C4-2B (cell line): ENCODE measurements around the gene CDK5RAP1.

Experiments used
- H3K27ac ChIP-seq: fragments of 450-650 bp; 2 replicates; pipeline ENCODE4 v1.5.1; 2017
- ZFX ChIP-seq: fragments of 450-650 bp; IDR thresholded peaks from 2 replicates; pipeline ENCODE4 v1.6.1; 2017
- TF ChIP-seq, protein P1 (sequence below): fragments of 450-650 bp; conservative IDR thresholded peaks from 2 replicates; pipeline ENCODE4 v1.5.1; 2017; ENCODE audit warnings: mild to moderate bottlenecking

CDK5RAP1 gene

DNA sequence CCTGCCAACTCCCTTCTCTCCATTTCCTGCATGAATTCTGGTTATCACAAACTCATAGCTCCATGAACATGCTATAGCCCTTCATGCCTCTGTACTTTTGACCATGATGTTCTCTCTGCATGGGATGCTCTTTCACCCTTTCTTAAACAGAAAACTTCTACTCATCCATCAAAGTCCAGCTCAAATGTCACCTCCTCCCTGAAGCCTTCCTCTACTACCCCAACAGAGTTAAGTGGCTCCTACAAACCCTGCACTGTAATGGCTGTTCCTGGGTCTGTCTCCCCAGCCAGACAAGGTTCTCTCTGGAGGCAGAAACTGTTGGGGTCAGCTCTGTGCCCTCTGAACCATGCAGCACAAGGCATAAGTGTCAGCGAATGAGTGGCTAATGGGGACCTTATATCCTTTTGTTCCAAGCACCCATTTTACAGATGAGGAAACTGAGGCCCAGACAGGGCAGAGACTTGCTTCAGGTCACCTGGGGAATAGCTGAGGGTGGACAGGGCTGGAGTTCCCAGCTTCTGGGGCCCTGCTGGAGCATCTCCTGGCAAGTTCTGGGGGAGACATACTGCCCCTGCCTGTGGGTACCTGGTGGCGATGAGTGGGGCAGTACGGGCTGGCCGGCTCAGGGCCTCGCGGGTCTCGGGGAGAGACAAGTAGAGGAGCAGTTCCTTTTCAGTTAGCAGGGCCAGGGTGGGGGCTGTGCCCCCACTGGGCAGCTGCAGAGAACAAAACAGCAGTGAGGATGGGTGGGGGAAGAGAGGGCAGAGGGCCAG, 10.6 kb upstream of the CDK5RAP1 start:
- no peak overlapping the region for H3K27ac ChIP-seq
- TF ChIP-seq, protein P1, sequence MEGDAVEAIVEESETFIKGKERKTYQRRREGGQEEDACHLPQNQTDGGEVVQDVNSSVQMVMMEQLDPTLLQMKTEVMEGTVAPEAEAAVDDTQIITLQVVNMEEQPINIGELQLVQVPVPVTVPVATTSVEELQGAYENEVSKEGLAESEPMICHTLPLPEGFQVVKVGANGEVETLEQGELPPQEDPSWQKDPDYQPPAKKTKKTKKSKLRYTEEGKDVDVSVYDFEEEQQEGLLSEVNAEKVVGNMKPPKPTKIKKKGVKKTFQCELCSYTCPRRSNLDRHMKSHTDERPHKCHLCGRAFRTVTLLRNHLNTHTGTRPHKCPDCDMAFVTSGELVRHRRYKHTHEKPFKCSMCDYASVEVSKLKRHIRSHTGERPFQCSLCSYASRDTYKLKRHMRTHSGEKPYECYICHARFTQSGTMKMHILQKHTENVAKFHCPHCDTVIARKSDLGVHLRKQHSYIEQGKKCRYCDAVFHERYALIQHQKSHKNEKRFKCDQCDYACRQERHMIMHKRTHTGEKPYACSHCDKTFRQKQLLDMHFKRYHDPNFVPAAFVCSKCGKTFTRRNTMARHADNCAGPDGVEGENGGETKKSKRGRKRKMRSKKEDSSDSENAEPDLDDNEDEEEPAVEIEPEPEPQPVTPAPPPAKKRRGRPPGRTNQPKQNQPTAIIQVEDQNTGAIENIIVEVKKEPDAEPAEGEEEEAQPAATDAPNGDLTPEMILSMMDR = no peak
- no peak for TF ChIP-seq ZFX

DNA sequence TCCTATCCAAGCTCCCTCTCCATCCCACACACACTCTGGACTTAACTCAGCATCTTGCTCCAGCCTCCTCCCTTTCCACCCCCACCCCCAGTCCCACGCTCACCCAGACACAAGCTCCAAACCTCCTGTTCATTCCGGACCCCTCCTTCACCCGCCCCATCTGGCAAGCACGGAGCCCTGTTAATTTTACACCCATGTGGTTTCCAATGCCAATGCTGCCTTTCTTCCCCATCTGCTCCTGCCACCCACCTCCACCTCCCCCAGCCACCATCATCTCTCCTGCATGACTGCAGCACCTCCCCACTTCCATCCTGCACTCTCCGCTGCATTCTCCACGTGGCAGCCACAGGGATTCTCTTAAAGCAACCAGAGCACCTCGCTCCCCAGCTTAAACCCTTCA, 9.9 kb upstream of the CDK5RAP1 start:
- H3K27ac ChIP-seq = no peak overlapping the region
- TF ChIP-seq, protein P1 = no peak
- no peak for TF ChIP-seq ZFX

DNA sequence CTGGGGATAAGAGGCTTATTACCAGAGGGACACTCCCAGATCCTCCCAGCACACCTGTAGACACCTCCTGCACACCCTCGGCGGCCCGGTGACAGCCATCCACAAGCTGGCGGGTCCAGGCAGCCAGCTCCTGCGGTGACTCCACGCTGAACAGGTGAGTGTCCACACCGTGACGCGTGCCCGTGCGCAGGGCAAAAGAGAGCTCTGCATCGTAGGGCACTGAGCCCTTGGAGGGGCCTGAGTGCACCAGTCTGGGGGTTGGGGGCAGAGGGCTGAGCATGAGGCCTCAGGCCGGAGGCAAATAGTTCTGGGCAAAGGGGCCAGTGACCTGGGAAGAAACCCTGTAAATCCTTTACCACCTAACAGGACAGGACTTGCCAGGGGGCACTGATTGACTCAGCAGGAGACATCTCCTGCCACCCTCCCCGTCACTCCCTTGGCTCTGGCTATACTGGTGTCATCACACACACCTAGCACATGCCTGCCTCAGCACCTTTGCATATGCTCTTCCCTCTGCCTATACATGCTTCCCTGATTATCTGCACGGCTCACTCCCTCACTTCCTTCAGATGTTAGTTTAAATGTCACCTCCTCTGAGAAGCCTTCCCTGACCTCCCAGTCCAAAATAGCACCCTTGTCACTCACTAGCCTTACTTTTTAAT, 8.9 kb upstream of the CDK5RAP1 start:
- H3K27ac ChIP-seq = no peak overlapping the region
- TF ChIP-seq, protein P1 = no peak
- no peak for TF ChIP-seq ZFX

DNA sequence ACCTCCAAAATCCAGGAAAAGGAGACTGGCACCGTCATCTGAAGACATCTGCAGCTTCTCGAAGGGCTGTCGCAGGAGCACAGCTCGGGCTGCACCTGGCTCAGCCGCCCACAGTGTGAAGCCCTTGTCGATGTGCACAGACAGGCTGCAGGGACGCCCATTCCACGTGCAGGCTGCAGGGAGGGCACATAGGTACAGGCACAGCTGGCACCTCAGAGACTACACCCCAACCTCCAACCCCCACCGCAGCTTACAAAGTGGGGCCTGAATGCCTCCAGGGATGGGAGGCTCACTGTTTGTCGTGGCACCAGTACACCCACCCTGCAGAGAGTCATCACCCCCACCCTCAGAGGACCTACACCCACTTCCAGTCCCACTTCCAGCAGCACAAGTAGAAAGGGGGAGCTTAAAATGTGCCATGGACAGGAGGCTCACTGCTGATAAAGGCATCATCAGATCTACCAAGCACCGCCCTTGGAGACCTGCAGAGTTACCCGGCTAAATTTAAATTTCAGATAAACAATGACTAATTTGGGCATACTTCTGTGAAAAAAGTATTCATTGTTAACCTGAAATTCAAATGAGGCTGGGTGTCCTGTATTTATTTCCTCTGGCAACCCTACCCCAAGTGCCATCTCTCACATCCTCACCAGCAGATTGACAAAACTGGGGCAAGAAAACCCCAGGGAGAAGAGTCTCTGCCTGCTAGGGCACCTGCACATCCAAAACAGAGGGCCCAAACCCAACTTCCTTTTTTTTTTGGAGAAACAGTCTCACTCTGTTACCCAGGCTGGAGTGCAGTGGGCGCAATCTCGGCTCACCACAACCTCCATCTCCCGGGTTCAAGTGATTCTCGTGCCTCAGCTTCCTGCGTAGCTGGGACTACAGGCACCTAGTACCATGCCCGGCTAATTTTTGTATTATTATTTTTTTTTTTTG, 7.7 kb upstream of the CDK5RAP1 start:
- TF ChIP-seq ZFX = no peak
- TF ChIP-seq, protein P1 = no peak
- no peak overlapping the region for H3K27ac ChIP-seq

DNA sequence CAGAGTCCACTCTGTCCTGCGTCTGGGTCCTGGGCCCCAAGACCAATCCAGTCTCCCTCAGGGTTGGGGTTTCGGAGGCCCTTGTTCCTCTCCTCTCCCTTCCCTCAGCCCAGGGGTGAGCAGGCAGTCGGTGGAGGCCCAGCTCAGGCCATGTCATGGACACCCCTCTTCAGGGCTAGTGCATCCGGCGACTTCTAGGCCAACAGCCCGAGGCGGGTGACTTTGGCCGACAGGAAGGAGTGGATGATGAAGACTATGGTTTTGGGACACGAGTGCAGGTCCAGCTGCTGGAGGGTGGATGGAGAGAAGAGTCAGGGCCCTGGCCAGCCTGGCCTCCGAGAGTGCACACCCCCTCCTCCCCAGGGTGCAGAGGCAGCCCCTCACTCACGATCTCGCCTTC, 7.0 kb upstream of the CDK5RAP1 start:
- no peak overlapping the region for H3K27ac ChIP-seq

DNA sequence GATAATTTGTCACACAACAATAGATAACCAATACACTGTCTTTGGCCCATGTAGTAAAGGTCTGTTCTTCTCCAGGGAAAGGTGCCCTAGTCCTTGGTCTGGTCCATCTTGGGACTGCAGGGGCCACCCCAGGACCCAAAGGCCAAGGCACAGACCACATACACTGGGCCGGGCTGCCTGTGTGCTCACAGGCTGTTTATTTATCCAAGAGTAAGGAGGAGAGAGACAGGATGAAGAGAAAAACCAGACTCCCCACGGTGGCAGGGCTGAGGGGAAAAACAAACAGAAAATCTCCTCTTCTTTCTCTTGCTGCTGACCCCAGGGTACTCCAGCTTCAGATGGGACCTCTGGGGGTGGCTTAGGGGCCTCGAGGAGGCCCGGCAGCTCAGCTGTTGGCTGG, 6.5 kb upstream of the CDK5RAP1 start:
- no peak for TF ChIP-seq ZFX
- TF ChIP-seq, protein P1 = no peak
- H3K27ac ChIP-seq = no peak overlapping the region

More for the DNA sequence above, 7.0 kb upstream of the CDK5RAP1 start:
- TF ChIP-seq ZFX = no peak
- TF ChIP-seq, protein P1 = no peak

DNA sequence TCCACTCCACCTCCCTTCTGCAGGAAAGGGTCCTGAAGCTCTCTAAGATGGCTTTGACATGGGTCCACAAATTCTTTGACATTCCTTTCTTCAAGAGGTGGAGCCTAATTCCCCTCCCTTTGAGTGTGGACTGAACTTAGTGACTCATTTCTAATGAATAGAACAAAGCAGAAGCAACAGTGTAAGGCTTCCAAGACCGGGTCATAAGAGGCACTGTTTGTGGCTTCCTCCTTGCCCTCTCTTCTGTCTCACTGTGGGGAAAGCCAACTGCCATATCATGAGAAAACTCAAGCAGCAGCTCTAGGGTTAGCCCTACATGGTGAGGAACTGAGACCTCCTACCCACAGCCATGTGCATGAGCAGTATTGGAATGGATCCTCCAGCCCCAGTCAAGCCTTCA, 5.9 kb upstream of the CDK5RAP1 start:
- H3K27ac ChIP-seq = no peak overlapping the region
- TF ChIP-seq, protein P1 = no peak
- TF ChIP-seq ZFX = no peak
